ENCODE data around the gene LSR. TPM values are rescaled to one million over a fixed set of nuclear protein-coding genes. Genes with fewer than 3 reads are reported as not detected.

Gene LSR
- total RNA-seq, 4 donors from 2014 or later: 67.4 to 105 (median 80.8) TPM

GRCh38 chr19:35247526-35248309 is 1.1 kb upstream of the LSR start:
- TF ChIP-seq EP300 (IDR thresholded peaks at IDR 0.05) (no peak), POLR2AphosphoS5 (IDR thresholded peaks at IDR 0.05) (peak in 1 of 3 donors; percentile 21), CTCF (IDR thresholded peaks at IDR 0.05) (peak; percentile 60 to 75), POLR2A (IDR thresholded peaks at IDR 0.05) (no peak)
- Histone ChIP-seq H3K9me3 (no peaks in the 10 kb centered on the region), H3K4me1 (peaks cover 28% of the 10 kb centered on the region), H3K27ac (peak overlapping the region; percentile 95), H3K27me3 (peaks cover 20% of the 10 kb centered on the region), H3K4me3 (peak overlapping the region; percentile 70), H3K36me3 (peaks cover 6% of the 10 kb centered on the region)
- 5% methylated on average over 10 of the region's 42 CpGs for WGBS
- DNase-seq (ENCODE audit: low spot score in 2 of 2): peak in 1 of 2 donors; percentile 79

- peaks cover 11% of the 10 kb centered on the region for H3K36me3 ChIP-seq
- H3K27me3 ChIP-seq: peaks cover 20% of the 10 kb centered on the region
- peak in 1 of 2 donors; percentile 76 for DNase-seq (ENCODE audit: low spot score in 2 of 2)
- TF ChIP-seq CTCF (IDR thresholded peaks at IDR 0.05) (no peak), POLR2A (IDR thresholded peaks at IDR 0.05) (no peak)
- H3K4me3 ChIP-seq: peak overlapping the region; percentile 70
- H3K9me3 ChIP-seq: no peaks in the 10 kb centered on the region
- H3K4me1 ChIP-seq: peaks cover 28% of the 10 kb centered on the region
- H3K27ac ChIP-seq: peak overlapping the region; percentile 95
- 16% methylated on average over 23 of the region's 39 CpGs for WGBS
Observed at GRCh38 chr19:35249146-35249847, 495 bp downstream of the LSR start.

GRCh38 chr19:35249848-35250711 is 1.3 kb downstream of the LSR start:
- no peak for TF ChIP-seq EP300 (IDR thresholded peaks at IDR 0.05)
- no peak for TF ChIP-seq POLR2AphosphoS5 (IDR thresholded peaks at IDR 0.05)
- TF ChIP-seq POLR2A (IDR thresholded peaks at IDR 0.05): no peak
- no peak for TF ChIP-seq CTCF (IDR thresholded peaks at IDR 0.05)
- H3K27me3 ChIP-seq: peaks cover 20% of the 10 kb centered on the region
- no peak overlapping the region for H3K27ac ChIP-seq
- no peaks in the 10 kb centered on the region for H3K9me3 ChIP-seq
- peak in 1 of 2 donors; percentile 78 for DNase-seq (ENCODE audit: low spot score in 2 of 2)
- peak overlapping the region; percentile 70 for H3K4me3 ChIP-seq
- H3K4me1 ChIP-seq: peaks cover 28% of the 10 kb centered on the region
- peaks cover 18% of the 10 kb centered on the region for H3K36me3 ChIP-seq
- WGBS: 85% methylated on average over 34 of the region's 34 CpGs

- TF ChIP-seq CTCF (IDR thresholded peaks at IDR 0.05) (no peak), EP300 (IDR thresholded peaks at IDR 0.05) (no peak), POLR2AphosphoS5 (IDR thresholded peaks at IDR 0.05) (no peak), POLR2A (IDR thresholded peaks at IDR 0.05) (no peak)
- DNase-seq (ENCODE audit: low spot score in 2 of 2): peak in 1 of 2 donors; percentile 31
Observed at GRCh38 chr19:35251456-35251855, 2.7 kb downstream of the LSR start.

More at GRCh38 chr19:35251456-35251855, 2.7 kb downstream of the LSR start:
- Histone ChIP-seq H3K9me3 (no peaks in the 10 kb centered on the region), H3K27me3 (peaks cover 20% of the 10 kb centered on the region), H3K4me3 (no peak overlapping the region), H3K36me3 (peaks cover 20% of the 10 kb centered on the region), H3K27ac (no peak overlapping the region), H3K4me1 (peaks cover 28% of the 10 kb centered on the region)
- 86% methylated on average over 2 of the region's 2 CpGs for WGBS

Measured in suprapubic skin (tissue), 4 donors.